Cardiac muscle cell (in vitro differentiated cells and primary cell): ENCODE measurements around the gene EFNA5. TPM values are rescaled to one million over a fixed set of nuclear protein-coding genes. Genes with fewer than 3 reads are reported as not detected.
"Not testable (repeated sequence)": the region's sequence is repeated elsewhere in the genome, so short reads cannot be mapped to it uniquely, and the experiment has no call there.

Experiments used
- DNase-seq, 2 donors: peaks; one replicate each; pipeline versions ENCODE4 v3.0.0 to v3.0.0-alpha.2; 2010 to 2017; ENCODE audit warnings: low read depth in 1 of 2, low spot score in 1 of 2
- H3K27ac ChIP-seq: fragments of 200-600 bp; sonication (generic); 2 replicates; pipeline ENCODE4 v1.5.1; 2016
- H3K27me3 ChIP-seq: fragments of 200-600 bp; sonication (generic); 2 replicates; pipeline ENCODE4 v1.6.0; 2016; ENCODE audit warnings: control low read depth
- H3K36me3 ChIP-seq: fragments of 200-600 bp; sonication (generic); 2 replicates; pipeline ENCODE4 v1.5.1; 2016; ENCODE audit warnings: control low read depth
- H3K4me1 ChIP-seq: fragments of 200-600 bp; sonication (generic); 2 replicates; pipeline ENCODE4 v1.8.1; 2017; ENCODE audit warnings: low read depth, mild to moderate bottlenecking, mixed run types
- H3K4me3 ChIP-seq: fragments of 200-600 bp; sonication (generic); 2 replicates; pipeline ENCODE4 v1.5.1; 2016; ENCODE audit warnings: mild to moderate bottlenecking
- H3K9me3 ChIP-seq: fragments of 200-600 bp; sonication (generic); 2 replicates; pipeline ENCODE4 v1.5.1; 2017; ENCODE audit warnings: low read depth, mild to moderate bottlenecking, control low read depth
- polyA plus RNA-seq: library from polyadenylated mRNA; unstranded; fragments of >200 nt; fragmentation: Nextera tagmentation; extraction: Ambion mirVana; gene quantifications from 2 replicates; pipeline ENCODE4 v1.2.1, GENCODE V29; 2016
- total RNA-seq: library from RNA; depleted of rRNA; stranded (reverse); fragments of >200 nt; gene quantifications from 2 replicates; pipeline ENCODE4 v1.2.3, GENCODE V29; 2016
- TF ChIP-seq, protein P1 (sequence below): IDR thresholded peaks from 2 replicates; pipeline ENCODE4 v1.5.1; 2012; ENCODE audit warnings: low read depth, mild to moderate bottlenecking, low read length

Gene EFNA5
- total and polyA plus RNA-seq, 2 experiments from 2014 or later = 4.5 to 12.0 TPM

DNA sequence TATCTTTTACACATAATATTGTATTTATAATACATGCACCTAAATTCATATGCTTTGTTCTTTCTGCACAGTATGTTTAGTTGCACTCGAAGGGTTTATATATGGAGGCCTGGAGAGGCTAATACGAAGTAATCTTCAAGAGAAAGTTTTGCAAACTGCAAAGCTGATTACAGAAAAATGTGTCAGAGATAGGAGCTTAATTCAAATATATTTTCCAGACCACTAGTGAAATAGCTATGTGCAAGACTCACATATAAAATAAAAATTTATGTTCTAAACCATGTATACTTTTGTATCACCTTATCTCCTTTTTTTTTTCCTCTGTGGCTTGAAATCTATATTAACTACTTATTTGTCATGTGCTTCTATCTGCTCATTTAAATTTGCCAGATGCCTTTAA, 313.8 kb downstream of the EFNA5 start:
- TF ChIP-seq, protein P1, sequence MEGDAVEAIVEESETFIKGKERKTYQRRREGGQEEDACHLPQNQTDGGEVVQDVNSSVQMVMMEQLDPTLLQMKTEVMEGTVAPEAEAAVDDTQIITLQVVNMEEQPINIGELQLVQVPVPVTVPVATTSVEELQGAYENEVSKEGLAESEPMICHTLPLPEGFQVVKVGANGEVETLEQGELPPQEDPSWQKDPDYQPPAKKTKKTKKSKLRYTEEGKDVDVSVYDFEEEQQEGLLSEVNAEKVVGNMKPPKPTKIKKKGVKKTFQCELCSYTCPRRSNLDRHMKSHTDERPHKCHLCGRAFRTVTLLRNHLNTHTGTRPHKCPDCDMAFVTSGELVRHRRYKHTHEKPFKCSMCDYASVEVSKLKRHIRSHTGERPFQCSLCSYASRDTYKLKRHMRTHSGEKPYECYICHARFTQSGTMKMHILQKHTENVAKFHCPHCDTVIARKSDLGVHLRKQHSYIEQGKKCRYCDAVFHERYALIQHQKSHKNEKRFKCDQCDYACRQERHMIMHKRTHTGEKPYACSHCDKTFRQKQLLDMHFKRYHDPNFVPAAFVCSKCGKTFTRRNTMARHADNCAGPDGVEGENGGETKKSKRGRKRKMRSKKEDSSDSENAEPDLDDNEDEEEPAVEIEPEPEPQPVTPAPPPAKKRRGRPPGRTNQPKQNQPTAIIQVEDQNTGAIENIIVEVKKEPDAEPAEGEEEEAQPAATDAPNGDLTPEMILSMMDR = no peak
- Histone ChIP-seq H3K4me3 (no peak overlapping the region), H3K27ac (no peak overlapping the region), H3K4me1 (no peaks in the 10 kb centered on the region), H3K9me3 (no peaks in the 10 kb centered on the region), H3K36me3 (no peaks in the 10 kb centered on the region), H3K27me3 (no peaks in the 10 kb centered on the region)
- DNase-seq = no peak

DNA sequence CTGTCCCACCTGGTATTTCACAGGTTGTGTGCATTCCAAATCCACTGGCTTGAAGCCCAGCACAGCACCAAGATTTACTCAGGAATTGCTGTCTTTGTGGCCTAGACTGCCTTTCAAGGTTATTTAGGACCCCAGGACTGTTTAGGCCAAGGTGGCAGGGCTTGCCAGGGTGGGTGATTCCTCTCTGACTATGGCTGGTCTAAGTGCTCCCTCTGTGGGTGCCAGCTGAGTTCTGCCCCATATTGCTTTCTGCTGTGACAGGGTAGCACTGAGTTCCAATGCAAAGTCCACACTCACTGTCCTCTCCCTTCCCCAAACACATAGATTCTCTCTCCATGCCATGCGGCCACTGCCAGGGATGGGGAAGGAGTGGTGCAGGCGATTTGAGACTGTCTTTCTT, 318.2 kb downstream of the EFNA5 start:
- TF ChIP-seq, protein P1 = no peak
- Histone ChIP-seq H3K27ac (no peak overlapping the region), H3K27me3 (no peaks in the 10 kb centered on the region)

DNA sequence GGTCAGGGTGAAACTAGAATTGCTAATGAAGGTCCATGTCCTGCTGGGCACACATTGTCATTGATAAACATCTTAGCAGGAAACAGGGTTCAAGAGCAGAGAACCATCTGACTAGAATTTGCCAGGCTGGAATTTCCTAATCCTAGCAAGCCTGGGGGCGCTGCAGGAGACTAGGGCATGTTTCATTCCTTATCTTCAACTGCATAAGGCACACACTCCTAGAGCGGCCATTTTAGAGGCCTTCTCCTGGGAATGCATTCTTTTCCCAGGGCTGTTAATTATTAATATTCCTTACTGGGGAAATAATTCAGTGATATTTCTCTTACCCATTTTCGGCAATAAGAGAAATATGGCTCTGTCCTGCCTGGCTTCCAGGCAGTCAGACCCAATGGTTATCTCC, 324.2 kb downstream of the EFNA5 start:
- H3K36me3 ChIP-seq, DNase-seq, H3K4me1 ChIP-seq, H3K27me3 ChIP-seq, H3K9me3 ChIP-seq, H3K27ac ChIP-seq, H3K4me3 ChIP-seq: not testable (repeated sequence)

More for the DNA sequence above, 318.2 kb downstream of the EFNA5 start:
- H3K36me3 ChIP-seq = no peaks in the 10 kb centered on the region
- H3K9me3 ChIP-seq = no peaks in the 10 kb centered on the region
- no peak for DNase-seq
- H3K4me3 ChIP-seq = no peak overlapping the region
- no peaks in the 10 kb centered on the region for H3K4me1 ChIP-seq

DNA sequence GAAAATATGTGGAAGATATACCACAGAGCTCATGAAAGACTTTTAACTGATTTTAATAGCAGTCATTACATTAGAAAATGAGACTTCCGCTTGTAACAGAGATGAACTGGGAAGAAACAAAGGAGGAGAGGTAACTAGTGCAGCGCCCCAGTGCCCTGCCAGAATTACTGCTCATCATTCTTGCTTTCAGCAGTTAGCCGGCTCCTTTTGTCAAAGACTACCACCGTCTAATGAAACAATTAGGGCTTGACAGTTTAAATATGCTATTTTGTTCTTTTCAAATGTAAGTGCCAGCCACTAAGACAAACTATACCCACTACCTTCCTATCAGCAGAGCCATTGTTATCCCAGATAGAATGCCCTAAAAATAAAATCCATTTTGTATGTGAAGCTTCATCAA, 328.4 kb downstream of the EFNA5 start:
- Histone ChIP-seq H3K4me3 (no peak overlapping the region), H3K36me3 (no peaks in the 10 kb centered on the region)

DNA sequence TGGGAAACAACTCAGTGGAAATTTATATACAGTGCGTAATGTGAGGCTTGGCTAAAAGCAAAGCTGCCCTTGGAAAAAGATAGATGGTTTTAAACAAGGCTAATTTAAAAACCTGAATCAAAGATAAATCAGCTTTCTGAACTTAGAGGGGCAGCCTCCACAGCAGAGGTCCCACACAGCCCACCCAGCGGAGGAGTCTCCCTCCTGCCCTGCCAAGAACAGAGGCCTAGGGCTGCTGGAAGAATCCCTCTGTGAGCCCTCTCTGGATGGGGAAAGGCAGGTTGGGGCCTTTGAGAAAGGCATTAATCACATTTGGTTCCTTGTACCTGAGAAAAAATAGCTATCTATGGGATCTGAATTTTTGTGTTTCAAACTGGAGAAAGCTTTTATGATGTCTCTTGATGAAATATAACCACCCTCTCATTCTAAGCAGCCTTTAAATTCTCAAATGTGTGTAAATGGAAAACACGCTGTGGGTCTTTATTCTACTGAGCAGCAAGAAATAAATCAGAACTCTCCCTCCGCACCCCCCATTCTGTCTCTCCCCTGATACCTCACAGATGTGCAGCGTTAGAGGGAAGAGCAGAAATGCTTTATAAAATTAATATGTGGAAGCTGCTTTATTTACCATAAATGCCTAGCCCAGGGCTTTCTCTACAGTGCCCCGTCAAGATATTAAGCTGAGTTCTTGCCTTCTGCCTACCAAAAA, 329.2 kb downstream of the EFNA5 start:
- Histone ChIP-seq H3K36me3 (no peaks in the 10 kb centered on the region), H3K27me3 (no peaks in the 10 kb centered on the region), H3K27ac (no peak overlapping the region), H3K4me1 (peaks cover 10% of the 10 kb centered on the region), H3K4me3 (no peak overlapping the region), H3K9me3 (no peaks in the 10 kb centered on the region)
- TF ChIP-seq, protein P1 = no peak
- no peak for DNase-seq

More for the DNA sequence above, 328.4 kb downstream of the EFNA5 start:
- TF ChIP-seq, protein P1 = no peak
- peak in 1 of 2 donors; percentile 12 for DNase-seq
- Histone ChIP-seq H3K4me1 (peaks cover 10% of the 10 kb centered on the region), H3K27me3 (no peaks in the 10 kb centered on the region), H3K27ac (peak overlapping the region; percentile 21), H3K9me3 (no peaks in the 10 kb centered on the region)

DNA sequence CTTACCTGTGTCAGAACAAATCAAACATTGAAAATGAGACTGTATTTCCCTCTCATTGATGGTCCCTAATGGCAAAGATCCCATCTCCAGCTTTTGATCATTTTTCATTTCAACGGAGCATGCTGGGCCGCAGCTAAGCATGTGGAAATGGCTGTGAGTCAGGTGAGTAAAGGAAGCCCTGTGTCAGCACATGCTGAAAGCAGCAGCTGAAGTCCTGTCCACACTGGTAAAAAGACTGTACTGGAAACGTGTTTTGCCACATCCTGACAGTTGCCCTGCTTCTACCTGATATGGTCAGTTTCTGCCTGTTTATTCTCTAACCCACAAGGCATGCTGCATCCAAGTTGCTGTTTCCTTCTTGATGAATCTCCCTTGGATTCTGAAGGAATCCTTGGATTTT, 330.1 kb downstream of the EFNA5 start:
- TF ChIP-seq, protein P1 = no peak
- H3K36me3 ChIP-seq = no peaks in the 10 kb centered on the region
- H3K27ac ChIP-seq = no peak overlapping the region
- H3K4me3 ChIP-seq = no peak overlapping the region
- no peaks in the 10 kb centered on the region for H3K9me3 ChIP-seq
- peaks cover 10% of the 10 kb centered on the region for H3K4me1 ChIP-seq
- no peak for DNase-seq
- H3K27me3 ChIP-seq = no peaks in the 10 kb centered on the region
